ENCODE data around the gene EGFLAM. TPM values are rescaled to one million over a fixed set of nuclear protein-coding genes. Genes with fewer than 3 reads are reported as not detected.

The EGFLAM gene
- total and polyA plus RNA-seq, 10 of the 15 experiments (the other 5 are each of a cell fraction or from before 2014, with no cell fraction given): 0.37 TPM; not detected in 9

GRCh38 chr5:38376404-38376803 lies 118.0 kb downstream of the EGFLAM start:
- Histone ChIP-seq H3K4me1 (ENCODE audit: control insufficient read depth, insufficient read depth, low read length) (no peaks in the 10 kb centered on the region), H2AFZ (ENCODE audit: control insufficient read depth, low read depth, low read length) (no peak overlapping the region), H3K4me3 (no peak overlapping the region), H3K4me2 (ENCODE audit: control insufficient read depth, insufficient read depth) (no peak overlapping the region), H3K9me3 (replicated peaks; ENCODE audit: control insufficient read depth, insufficient read depth, low read length) (no peaks in the 10 kb centered on the region), H3K27ac (ENCODE audit: control insufficient read depth, insufficient read depth) (no peak overlapping the region), H3K79me2 (ENCODE audit: control insufficient read depth, insufficient read depth, low read length) (no peaks in the 10 kb centered on the region), H3K36me3 (ENCODE audit: control insufficient read depth in 2 of 2, insufficient read depth in 2 of 2, low read length in 1 of 2) (no peaks in the 10 kb centered on the region), H3K27me3 (replicated peaks in 1 of 2; ENCODE audit: control insufficient read depth in 2 of 2, insufficient read depth in 2 of 2, low read length in 1 of 2) (peaks cover 0 to 4% of the 10 kb centered on the region in 2 experiments; a peak in 1 of 4 replicates), H3K9ac (ENCODE audit: control insufficient read depth, insufficient read depth, low read length) (no peak overlapping the region), H4K20me1 (ENCODE audit: control insufficient read depth, insufficient read depth) (no peaks in the 10 kb centered on the region)
- no peak for ATAC-seq
- intact Hi-C loops (cut with micrococcal nuclease; ENCODE audit: unreplicated experiment): no loop called here
- RAD21 ChIA-PET (ENCODE audit: unreplicated experiment): no interaction called here
- SMC1A ChIA-PET (ENCODE audit: uncharacterized antibody, unreplicated experiment): no interaction called here
- no peak for FAIRE-seq
- TF ChIP-seq MYB (IDR thresholded peaks at IDR 0.05; ENCODE audit: borderline replicate concordance, low read depth, low read length): no peak
- no peak for TF ChIP-seq RAD51 (IDR thresholded peaks at IDR 0.05)
- no peak for TF ChIP-seq RCOR1 (conservative IDR thresholded peaks at IDR 0.05; ENCODE audit: low read depth, low read length)
- no peak for TF ChIP-seq SUPT20H (IDR thresholded peaks at IDR 0.05; ENCODE audit: borderline replicate concordance, control insufficient read depth, low read depth, low read length)
- TF ChIP-seq SP1 (IDR thresholded peaks at IDR 0.05; ENCODE audit: low read depth, low read length): no peak
- no peak for TF ChIP-seq IKZF1 (conservative IDR thresholded peaks at IDR 0.05)
- TF ChIP-seq, protein P1, sequence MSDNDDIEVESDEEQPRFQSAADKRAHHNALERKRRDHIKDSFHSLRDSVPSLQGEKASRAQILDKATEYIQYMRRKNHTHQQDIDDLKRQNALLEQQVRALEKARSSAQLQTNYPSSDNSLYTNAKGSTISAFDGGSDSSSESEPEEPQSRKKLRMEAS (IDR thresholded peaks at IDR 0.05; ENCODE audit: low read depth, low read length): no peak
- TF ChIP-seq ZNF687 (IDR thresholded peaks at IDR 0.05): no peak
- TF ChIP-seq DPF2 (IDR thresholded peaks at IDR 0.05): no peak
- TF ChIP-seq SPI1 (IDR thresholded peaks at IDR 0.05; ENCODE audit: borderline replicate concordance, insufficient read depth, low read depth, low read length): no peak
- no peak for TF ChIP-seq MEF2B (IDR thresholded peaks at IDR 0.05; ENCODE audit: partially characterized antibody, poor library complexity, severe bottlenecking)
- no peak for TF ChIP-seq KAT2A (conservative IDR thresholded peaks at IDR 0.05; ENCODE audit: control insufficient read depth, low read depth, low read length)
- TF ChIP-seq RELA (IDR thresholded peaks at IDR 0.05; ENCODE audit: borderline replicate concordance, partially characterized antibody): no peak
- POLR2A ChIA-PET: no interaction called here
- WGBS (ENCODE audit: insufficient coverage, insufficient replicate concordance, low lambda C conversion rate, missing lambda C conversion rate): 17% methylated on average over 2 of the region's 2 CpGs
- no peak for DNase-seq (ENCODE audit: low read depth, low spot score)
- CTCF ChIA-PET: no interaction called here
- in situ Hi-C loops (cut with MboI): no loop called here
- BruUV-seq (replicated peaks): no TSS peak

All from GM12878 (cell line).